HG02759 (cell line): ENCODE measurements around the gene ZNF431.
"Not testable (repeated sequence)": the region's sequence is repeated elsewhere in the genome, so short reads cannot be mapped to it uniquely, and the experiment has no call there.

Experiments
- ATAC-seq: cut with Tn5 transposase; IDR thresholded peaks from one replicate; pipeline ENCODE4 v1.9.1; 2021; ENCODE audit warnings: mild to moderate bottlenecking, moderate library complexity; ENCODE audit not compliant: unreplicated experiment

The ZNF431 gene

GRCh38 chr19:21143854-21144253, 2.0 kb downstream of the ZNF431 start:
- no peak for ATAC-seq

- no peak for ATAC-seq
These were observed 5.7 kb downstream of the ZNF431 start for GRCh38 chr19:21147540-21147939.

- ATAC-seq = no peak
These were observed 6.8 kb downstream of the ZNF431 start for GRCh38 chr19:21148681-21149080.

GRCh38 chr19:21149877-21150276, 8.0 kb downstream of the ZNF431 start:
- ATAC-seq = no peak

GRCh38 chr19:21151460-21151859, 9.6 kb downstream of the ZNF431 start:
- no peak for ATAC-seq

- ATAC-seq = no peak
These were observed 16.8 kb downstream of the ZNF431 start for GRCh38 chr19:21158523-21159135.

- no peak for ATAC-seq
These were observed 22.7 kb downstream of the ZNF431 start for GRCh38 chr19:21164541-21164940.

- ATAC-seq = no peak
These were observed 24.6 kb downstream of the ZNF431 start for GRCh38 chr19:21166436-21166835.

GRCh38 chr19:21197590-21198295, 55.9 kb downstream of the ZNF431 start:
- no peak for ATAC-seq

- no peak for ATAC-seq
These were observed 61.1 kb downstream of the ZNF431 start for GRCh38 chr19:21202865-21203494.

- ATAC-seq = no peak
These were observed 68.3 kb downstream of the ZNF431 start for GRCh38 chr19:21210037-21210621.

GRCh38 chr19:21221693-21222092, 79.9 kb downstream of the ZNF431 start:
- no peak for ATAC-seq

- not testable (repeated sequence) for ATAC-seq
These were observed 88.1 kb downstream of the ZNF431 start for GRCh38 chr19:21229938-21230337.

- ATAC-seq = no peak
These were observed 91.9 kb downstream of the ZNF431 start for GRCh38 chr19:21233691-21234090.

GRCh38 chr19:21236751-21237150, 94.9 kb downstream of the ZNF431 start:
- ATAC-seq = not testable (repeated sequence)

GRCh38 chr19:21238670-21239069, 96.8 kb downstream of the ZNF431 start:
- no peak for ATAC-seq
